Measurements from ENCODE around the gene PDGFC. TPM values are rescaled to one million over a fixed set of nuclear protein-coding genes. Genes with fewer than 3 reads are reported as not detected.

Gene PDGFC
- total RNA-seq, 1 donor: 145 TPM

DNA sequence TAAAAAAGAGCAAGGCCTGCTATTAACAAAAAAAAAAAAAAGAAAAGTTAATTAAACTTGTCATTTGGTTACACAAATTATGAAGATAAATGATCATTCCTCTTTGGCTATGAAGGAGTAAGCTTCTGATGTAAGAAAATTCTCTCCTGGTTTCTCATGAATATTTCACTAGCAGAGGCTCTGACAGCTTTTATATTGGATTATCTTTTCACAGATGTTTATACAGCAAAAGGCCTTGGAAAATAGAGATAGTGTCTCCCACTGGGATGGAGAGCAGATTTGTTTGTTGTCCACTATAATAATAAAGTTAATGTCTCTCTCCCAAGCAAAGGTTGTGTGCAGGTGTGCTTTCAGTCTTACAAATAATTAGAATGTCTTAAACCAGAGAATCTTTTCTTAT lies 40.7 kb upstream of the PDGFC start:
- Histone ChIP-seq H3K27ac (ENCODE audit: low read depth, low read length) (peak overlapping the region; percentile 36), H3K9me3 (ENCODE audit: low read depth, low read length) (no peaks in the 10 kb centered on the region), H3K4me1 (ENCODE audit: insufficient read depth, low read length) (peaks cover 28% of the 10 kb centered on the region), H3K4me3 (ENCODE audit: insufficient read depth, low read length) (no peak overlapping the region), H4K20me1 (ENCODE audit: insufficient read depth, low read length) (no peaks in the 10 kb centered on the region), H3K27me3 (ENCODE audit: insufficient read depth, low read length) (no peaks in the 10 kb centered on the region), H3K36me3 (ENCODE audit: insufficient read depth, low read length) (no peaks in the 10 kb centered on the region), H3K4me2 (ENCODE audit: insufficient read depth, low read length) (no peak overlapping the region), H3K79me2 (ENCODE audit: insufficient read depth, low read length) (no peaks in the 10 kb centered on the region), H2AFZ (ENCODE audit: low read length) (no peak overlapping the region)
- no peak for DNase-seq (ENCODE audit: insufficient read length, low spot score, missing footprints)
- TF ChIP-seq, protein P1, sequence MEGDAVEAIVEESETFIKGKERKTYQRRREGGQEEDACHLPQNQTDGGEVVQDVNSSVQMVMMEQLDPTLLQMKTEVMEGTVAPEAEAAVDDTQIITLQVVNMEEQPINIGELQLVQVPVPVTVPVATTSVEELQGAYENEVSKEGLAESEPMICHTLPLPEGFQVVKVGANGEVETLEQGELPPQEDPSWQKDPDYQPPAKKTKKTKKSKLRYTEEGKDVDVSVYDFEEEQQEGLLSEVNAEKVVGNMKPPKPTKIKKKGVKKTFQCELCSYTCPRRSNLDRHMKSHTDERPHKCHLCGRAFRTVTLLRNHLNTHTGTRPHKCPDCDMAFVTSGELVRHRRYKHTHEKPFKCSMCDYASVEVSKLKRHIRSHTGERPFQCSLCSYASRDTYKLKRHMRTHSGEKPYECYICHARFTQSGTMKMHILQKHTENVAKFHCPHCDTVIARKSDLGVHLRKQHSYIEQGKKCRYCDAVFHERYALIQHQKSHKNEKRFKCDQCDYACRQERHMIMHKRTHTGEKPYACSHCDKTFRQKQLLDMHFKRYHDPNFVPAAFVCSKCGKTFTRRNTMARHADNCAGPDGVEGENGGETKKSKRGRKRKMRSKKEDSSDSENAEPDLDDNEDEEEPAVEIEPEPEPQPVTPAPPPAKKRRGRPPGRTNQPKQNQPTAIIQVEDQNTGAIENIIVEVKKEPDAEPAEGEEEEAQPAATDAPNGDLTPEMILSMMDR (IDR thresholded peaks at IDR 0.05; ENCODE audit: extremely low read depth, low read depth, low read length): no peak

DNA sequence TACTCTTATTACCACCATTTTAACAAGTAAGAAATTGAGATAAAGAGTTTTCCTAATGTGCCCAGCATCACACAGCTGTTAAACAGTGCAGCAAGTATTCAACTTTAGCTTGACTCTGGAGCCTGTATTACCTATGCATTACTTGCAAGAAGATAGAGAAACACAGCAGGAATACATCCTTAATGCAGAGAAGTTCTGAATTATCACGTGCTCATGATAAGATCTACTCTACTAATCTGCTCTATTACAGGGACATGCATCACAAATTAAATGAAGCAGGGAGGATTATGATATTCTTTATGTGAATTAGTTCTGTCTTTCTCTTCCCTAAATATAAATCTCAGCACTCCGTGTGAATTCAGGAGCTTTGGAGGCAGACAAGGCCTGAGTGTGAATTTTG lies 39.0 kb upstream of the PDGFC start:
- Histone ChIP-seq H3K36me3 (ENCODE audit: insufficient read depth, low read length) (no peaks in the 10 kb centered on the region), H3K9me3 (ENCODE audit: low read depth, low read length) (no peaks in the 10 kb centered on the region), H3K4me2 (ENCODE audit: insufficient read depth, low read length) (no peak overlapping the region), H3K4me3 (ENCODE audit: insufficient read depth, low read length) (no peak overlapping the region), H3K4me1 (ENCODE audit: insufficient read depth, low read length) (peaks cover 26% of the 10 kb centered on the region), H4K20me1 (ENCODE audit: insufficient read depth, low read length) (no peaks in the 10 kb centered on the region), H3K79me2 (ENCODE audit: insufficient read depth, low read length) (no peaks in the 10 kb centered on the region), H2AFZ (ENCODE audit: low read length) (peak overlapping the region; percentile 39), H3K27ac (ENCODE audit: low read depth, low read length) (no peak overlapping the region), H3K27me3 (ENCODE audit: insufficient read depth, low read length) (no peaks in the 10 kb centered on the region)
- TF ChIP-seq, protein P1 (IDR thresholded peaks at IDR 0.05; ENCODE audit: extremely low read depth, low read depth, low read length): no peak
- no peak for DNase-seq (ENCODE audit: insufficient read length, low spot score, missing footprints)

DNA sequence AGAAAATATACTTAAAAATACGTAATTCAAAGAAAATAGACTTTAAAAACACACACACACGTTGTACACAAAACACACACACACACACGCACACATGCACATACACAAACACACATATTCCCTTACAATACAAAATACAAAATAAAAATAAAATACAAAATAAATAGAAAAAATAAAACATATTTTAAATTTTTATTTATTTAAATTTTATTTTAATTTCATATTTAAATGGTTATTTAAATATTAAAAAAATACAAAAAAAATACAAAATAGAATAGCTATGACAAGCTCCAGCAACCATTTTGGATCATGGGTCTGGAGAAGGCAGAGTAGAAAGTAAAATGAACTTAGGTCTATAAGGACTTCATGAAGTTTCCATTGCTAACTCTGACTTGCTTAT lies 34.2 kb upstream of the PDGFC start:
- Histone ChIP-seq H3K27me3 (ENCODE audit: insufficient read depth, low read length) (no peaks in the 10 kb centered on the region), H2AFZ (ENCODE audit: low read length) (no peak overlapping the region), H3K36me3 (ENCODE audit: insufficient read depth, low read length) (no peaks in the 10 kb centered on the region), H3K79me2 (ENCODE audit: insufficient read depth, low read length) (no peaks in the 10 kb centered on the region), H4K20me1 (ENCODE audit: insufficient read depth, low read length) (no peaks in the 10 kb centered on the region), H3K4me1 (ENCODE audit: insufficient read depth, low read length) (no peaks in the 10 kb centered on the region), H3K9me3 (ENCODE audit: low read depth, low read length) (no peaks in the 10 kb centered on the region), H3K4me2 (ENCODE audit: insufficient read depth, low read length) (no peak overlapping the region), H3K27ac (ENCODE audit: low read depth, low read length) (no peak overlapping the region), H3K4me3 (ENCODE audit: insufficient read depth, low read length) (no peak overlapping the region)
- no peak for DNase-seq (ENCODE audit: insufficient read length, low spot score, missing footprints)
- TF ChIP-seq, protein P1 (IDR thresholded peaks at IDR 0.05; ENCODE audit: extremely low read depth, low read depth, low read length): no peak

DNA sequence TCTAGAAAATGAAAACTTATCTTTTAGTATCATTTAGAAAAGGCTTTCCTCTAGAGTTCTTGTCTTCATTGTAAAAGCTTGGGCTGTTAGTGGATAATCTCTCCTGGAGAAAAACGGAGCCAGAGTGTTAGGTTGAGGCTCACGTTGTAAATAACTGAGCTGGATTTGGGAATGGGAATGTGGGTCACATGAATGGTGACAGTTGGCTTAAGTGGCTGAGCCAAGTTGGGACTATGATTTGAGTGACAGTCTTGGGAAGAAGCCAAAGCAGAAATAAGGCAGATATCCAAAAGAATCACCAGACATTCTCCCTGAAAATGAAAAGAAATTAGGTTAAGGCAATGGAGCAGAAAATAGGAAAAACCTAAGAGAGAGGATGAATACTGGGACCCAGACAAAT lies 33.6 kb upstream of the PDGFC start:
- H3K4me1 ChIP-seq (ENCODE audit: insufficient read depth, low read length): peaks cover under 1% of the 10 kb centered on the region
- no peak overlapping the region for H3K4me2 ChIP-seq (ENCODE audit: insufficient read depth, low read length)
- H3K4me3 ChIP-seq (ENCODE audit: insufficient read depth, low read length): no peak overlapping the region
- no peak for DNase-seq (ENCODE audit: insufficient read length, low spot score, missing footprints)
- no peaks in the 10 kb centered on the region for H3K27me3 ChIP-seq (ENCODE audit: insufficient read depth, low read length)
- TF ChIP-seq, protein P1 (IDR thresholded peaks at IDR 0.05; ENCODE audit: extremely low read depth, low read depth, low read length): no peak
- no peaks in the 10 kb centered on the region for H3K9me3 ChIP-seq (ENCODE audit: low read depth, low read length)
- H4K20me1 ChIP-seq (ENCODE audit: insufficient read depth, low read length): no peaks in the 10 kb centered on the region
- peak overlapping the region; percentile 26 for H2AFZ ChIP-seq (ENCODE audit: low read length)
- H3K36me3 ChIP-seq (ENCODE audit: insufficient read depth, low read length): no peaks in the 10 kb centered on the region
- H3K27ac ChIP-seq (ENCODE audit: low read depth, low read length): no peak overlapping the region
- no peaks in the 10 kb centered on the region for H3K79me2 ChIP-seq (ENCODE audit: insufficient read depth, low read length)
